Skeletal muscle tissue (tissue), 4 donors: ENCODE measurements around the gene PKD1. TPM values are rescaled to one million over a fixed set of nuclear protein-coding genes. Genes with fewer than 3 reads are reported as not detected.

Experiments used
- H3K27ac ChIP-seq: one replicate; pipeline ENCODE4 v1.7.0; 2013; ENCODE audit warnings: mild to moderate bottlenecking, low read depth, low read length, inconsistent platforms
- H3K27me3 ChIP-seq, 3 donors: one replicate each; pipeline ENCODE4 v1.7.0; 2013; ENCODE audit warnings: low read length in 3 of 3; ENCODE audit not compliant: control insufficient read depth in 3 of 3, insufficient read depth in 3 of 3
- H3K36me3 ChIP-seq, 3 donors: one replicate each; pipeline ENCODE4 v1.7.0; 2013; ENCODE audit warnings: low read length in 3 of 3; ENCODE audit not compliant: control insufficient read depth in 3 of 3, insufficient read depth in 3 of 3
- H3K4me1 ChIP-seq, 3 donors: one replicate each; pipeline ENCODE4 v1.7.0; 2013; ENCODE audit warnings: low read length in 3 of 3, mild to moderate bottlenecking in 3 of 3; ENCODE audit not compliant: control insufficient read depth in 3 of 3, insufficient read depth in 3 of 3
- H3K4me3 ChIP-seq, 3 donors: one replicate each; pipeline ENCODE4 v1.7.0; 2013; ENCODE audit warnings: low read length in 3 of 3
- H3K9ac ChIP-seq, 3 donors: one replicate each; pipeline ENCODE4 v1.7.0; 2013; ENCODE audit warnings: low read length in 3 of 3, mild to moderate bottlenecking in 3 of 3, moderate library complexity in 2 of 3, low read depth in 1 of 3
- H3K9me3 ChIP-seq, 3 donors: one replicate each; pipeline ENCODE4 v1.7.0; 2013; ENCODE audit warnings: low read length in 3 of 3; ENCODE audit not compliant: control insufficient read depth in 3 of 3
- total RNA-seq: library from RNA; depleted of rRNA; stranded (reverse); fragments of >200 nt; gene quantifications from one replicate; pipeline ENCODE4 v1.2.3, GENCODE V29; 2014
- donor health status: Osteomylitis.

The PKD1 gene
- total RNA-seq, 1 donor from 2014 or later: 88.7 TPM

DNA sequence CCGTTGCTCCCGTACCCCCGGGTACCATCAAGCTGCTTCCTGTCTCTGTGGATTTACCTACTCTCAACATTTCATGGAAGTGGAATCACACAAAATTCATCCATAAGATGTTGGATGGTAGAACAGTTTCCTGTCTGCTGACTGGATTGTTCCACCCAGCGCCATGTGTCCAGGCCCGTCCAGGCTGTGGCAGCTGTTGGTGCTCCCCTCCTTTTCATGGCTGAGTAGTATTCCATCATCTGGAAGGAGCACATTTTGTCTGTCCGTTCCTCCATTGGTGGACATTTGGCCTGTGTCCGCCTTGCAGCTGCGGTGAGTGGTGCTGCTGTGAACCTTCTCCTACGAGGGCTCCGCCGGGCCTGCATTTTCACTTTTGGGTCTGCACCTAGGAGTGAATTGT lies 69.6 kb downstream of the PKD1 start:
- peaks cover 48 to 59% (median 49%) of the 10 kb centered on the region in 3 donors for H3K36me3 ChIP-seq
- H3K9me3 ChIP-seq: no peaks in the 10 kb centered on the region
- no peak overlapping the region for H3K27ac ChIP-seq
- H3K9ac ChIP-seq: no peak overlapping the region
- H3K4me3 ChIP-seq: no peak overlapping the region
- H3K4me1 ChIP-seq: no peaks in the 10 kb centered on the region
- no peaks in the 10 kb centered on the region for H3K27me3 ChIP-seq

DNA sequence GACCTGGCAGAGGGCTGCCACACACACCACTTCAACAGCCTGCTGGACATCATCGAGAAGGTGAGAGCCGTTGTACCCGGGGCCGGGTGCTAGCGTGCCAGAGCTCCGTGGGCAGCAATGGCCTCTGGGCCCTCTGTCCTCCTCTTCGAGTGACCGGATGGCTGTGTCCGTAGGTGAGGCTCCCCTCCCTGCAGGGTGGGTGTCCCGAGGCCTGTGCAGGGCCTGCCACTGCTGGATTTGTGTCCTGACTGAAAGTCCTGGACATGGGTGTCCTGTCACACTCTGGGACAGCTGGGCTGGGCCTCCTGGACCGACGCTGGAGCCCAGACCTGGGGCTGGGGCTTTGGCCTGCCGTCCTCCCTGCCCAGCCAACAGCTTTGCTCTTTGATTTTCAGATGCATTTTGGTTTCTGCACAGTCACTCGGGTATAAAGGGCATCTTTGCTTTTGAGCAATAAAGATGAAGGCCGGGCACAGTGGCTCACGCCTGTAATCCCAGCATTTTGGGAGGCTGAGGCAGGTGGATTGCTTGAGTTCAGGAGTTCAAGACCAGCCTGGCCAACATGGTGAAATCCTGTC lies 71.2 kb downstream of the PKD1 start:
- Histone ChIP-seq H3K4me3 (no peak overlapping the region), H3K9ac (no peak overlapping the region), H3K27ac (no peak overlapping the region), H3K4me1 (no peaks in the 10 kb centered on the region), H3K36me3 (peaks cover 40 to 58% (median 44%) of the 10 kb centered on the region in 3 donors), H3K9me3 (no peaks in the 10 kb centered on the region), H3K27me3 (no peaks in the 10 kb centered on the region)

DNA sequence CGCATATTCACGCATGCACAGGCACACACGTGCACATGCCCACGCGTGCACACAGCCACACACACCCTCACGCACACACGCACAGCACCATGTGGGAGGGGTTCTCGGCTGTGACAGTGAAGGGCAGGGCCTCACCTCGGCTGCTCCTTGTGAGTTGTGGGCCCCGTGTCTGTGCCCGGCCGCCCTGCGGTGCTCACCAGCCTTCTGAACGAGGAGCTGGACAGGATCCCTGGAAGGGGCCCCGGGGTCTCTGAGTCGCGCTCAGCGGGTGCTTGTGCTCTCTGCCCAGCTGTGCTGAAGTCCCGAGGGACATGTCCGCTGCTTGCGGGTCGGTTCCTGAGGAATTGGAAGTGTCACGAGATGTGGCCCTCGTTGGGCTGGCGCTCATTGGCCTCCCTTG lies 71.8 kb downstream of the PKD1 start:
- peaks cover 40 to 57% (median 44%) of the 10 kb centered on the region in 3 donors for H3K36me3 ChIP-seq
- H3K27ac ChIP-seq: no peak overlapping the region
- no peaks in the 10 kb centered on the region for H3K4me1 ChIP-seq
- no peak overlapping the region for H3K9ac ChIP-seq
- no peaks in the 10 kb centered on the region for H3K27me3 ChIP-seq
- no peak overlapping the region for H3K4me3 ChIP-seq
- H3K9me3 ChIP-seq: no peaks in the 10 kb centered on the region

DNA sequence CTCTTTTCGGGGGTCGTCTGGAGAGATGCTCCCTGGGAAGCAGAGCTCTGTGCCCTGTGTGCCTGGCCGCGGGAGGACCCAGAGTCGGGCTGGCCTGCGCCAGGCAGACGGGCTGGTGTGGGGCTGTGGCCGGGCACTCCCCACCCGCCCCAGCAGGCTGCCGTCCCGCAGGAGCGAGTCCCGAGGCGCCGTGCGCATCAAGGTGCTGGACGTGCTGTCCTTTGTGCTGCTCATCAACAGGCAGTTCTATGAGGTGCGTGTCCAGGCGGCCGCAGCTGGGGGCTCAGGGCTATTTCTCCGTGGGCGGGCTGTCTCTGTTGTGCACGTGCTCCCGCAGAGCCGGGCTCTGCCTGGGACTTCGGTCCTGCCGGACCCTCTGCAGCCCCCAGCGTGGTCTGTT lies 72.9 kb downstream of the PKD1 start:
- Histone ChIP-seq H3K9ac (no peak overlapping the region), H3K27ac (no peak overlapping the region), H3K4me3 (no peak overlapping the region), H3K4me1 (no peaks in the 10 kb centered on the region), H3K36me3 (peaks cover 44 to 56% (median 49%) of the 10 kb centered on the region in 3 donors), H3K27me3 (no peaks in the 10 kb centered on the region), H3K9me3 (no peaks in the 10 kb centered on the region)

DNA sequence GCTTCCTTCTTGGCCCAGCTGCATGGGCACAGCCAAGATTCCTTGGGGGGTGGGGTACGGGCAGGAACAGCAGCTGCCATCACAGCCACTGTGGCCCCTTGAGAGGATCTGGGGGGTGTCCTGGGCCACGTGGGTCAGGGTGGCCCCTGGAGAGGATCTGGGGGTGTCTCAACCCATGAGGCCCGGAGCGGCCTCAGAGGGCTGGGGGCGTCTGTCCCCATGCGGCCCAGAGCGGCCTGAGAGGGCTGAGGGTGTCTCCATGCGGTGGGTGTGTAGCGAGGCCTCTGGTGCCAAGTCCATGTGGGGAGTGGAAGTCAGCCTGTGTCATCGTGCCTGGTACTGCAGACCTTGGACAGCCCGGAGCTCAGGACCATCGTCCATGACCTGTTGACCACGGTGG lies 74.2 kb downstream of the PKD1 start:
- H3K9me3 ChIP-seq: no peaks in the 10 kb centered on the region
- peaks cover 45 to 58% (median 51%) of the 10 kb centered on the region in 3 donors for H3K36me3 ChIP-seq
- H3K4me1 ChIP-seq: no peaks in the 10 kb centered on the region
- no peak overlapping the region for H3K4me3 ChIP-seq
- H3K27me3 ChIP-seq: no peaks in the 10 kb centered on the region
- no peak overlapping the region for H3K9ac ChIP-seq
- H3K27ac ChIP-seq: no peak overlapping the region

DNA sequence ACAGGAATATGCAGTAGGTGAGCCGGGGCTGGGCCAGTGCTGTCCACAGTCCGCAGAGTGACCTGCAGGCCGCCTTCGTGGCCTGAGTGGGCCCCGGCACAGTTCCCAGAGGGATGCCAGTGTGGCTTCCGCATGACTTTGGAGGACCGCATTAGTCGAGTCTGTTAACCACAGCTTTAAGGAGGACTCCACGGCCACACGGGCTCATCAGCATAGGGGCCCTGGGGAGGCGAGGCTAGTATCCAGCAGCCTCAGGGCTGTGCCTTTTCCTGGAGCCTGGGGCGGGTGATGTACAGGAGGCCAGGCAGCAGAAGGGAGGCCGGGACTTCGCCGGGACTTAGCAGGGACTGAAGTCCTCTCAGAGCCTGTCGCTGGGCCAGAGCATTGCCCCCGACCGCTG lies 74.7 kb downstream of the PKD1 start:
- Histone ChIP-seq H3K27ac (no peak overlapping the region), H3K27me3 (no peaks in the 10 kb centered on the region), H3K9me3 (no peaks in the 10 kb centered on the region), H3K4me1 (no peaks in the 10 kb centered on the region), H3K9ac (no peak overlapping the region), H3K4me3 (no peak overlapping the region), H3K36me3 (peaks cover 41 to 56% (median 48%) of the 10 kb centered on the region in 3 donors)

DNA sequence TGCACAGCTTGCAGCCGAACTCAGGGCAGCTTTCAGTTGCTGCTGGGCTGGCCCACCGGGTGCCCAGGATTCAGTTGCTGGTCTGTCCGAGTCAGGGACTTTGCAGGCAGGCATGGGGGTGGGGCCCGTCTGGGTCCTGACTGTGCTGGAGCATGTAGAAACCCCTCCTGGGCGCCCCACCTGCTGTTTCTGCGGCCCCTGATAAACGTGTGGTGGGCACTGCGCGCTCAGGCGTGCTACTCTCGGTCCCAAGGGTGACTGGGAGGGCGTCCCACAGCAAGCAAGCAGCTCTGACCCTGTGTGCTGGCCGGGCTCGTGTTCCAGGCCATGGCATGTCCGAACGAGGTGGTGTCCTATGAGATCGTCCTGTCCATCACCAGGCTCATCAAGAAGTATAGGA lies 75.4 kb downstream of the PKD1 start:
- no peak overlapping the region for H3K27ac ChIP-seq
- H3K4me1 ChIP-seq: no peaks in the 10 kb centered on the region
- no peaks in the 10 kb centered on the region for H3K9me3 ChIP-seq
- peaks cover 34 to 50% (median 45%) of the 10 kb centered on the region in 3 donors for H3K36me3 ChIP-seq
- no peak overlapping the region for H3K4me3 ChIP-seq
- H3K9ac ChIP-seq: no peak overlapping the region
- H3K27me3 ChIP-seq: no peaks in the 10 kb centered on the region

DNA sequence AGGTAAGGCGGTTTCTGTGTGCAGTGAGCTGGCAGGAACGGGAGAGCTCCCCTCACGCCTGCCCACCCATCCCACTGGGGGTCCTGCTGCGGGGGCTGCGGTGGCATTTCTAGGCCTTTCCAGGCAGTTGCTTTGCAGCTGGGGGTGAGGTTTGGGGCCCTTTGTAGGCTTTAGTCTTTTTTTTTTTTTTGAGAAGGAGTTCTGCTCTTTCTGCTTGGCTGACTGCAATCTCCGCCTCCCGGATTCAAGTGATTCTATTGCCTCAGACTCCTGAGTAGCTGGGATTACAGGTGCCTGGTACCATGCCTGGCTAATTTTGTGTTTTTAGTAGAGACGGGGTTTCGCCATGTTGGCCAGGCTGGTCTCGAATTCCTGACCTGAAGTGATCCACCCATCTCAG lies 76.8 kb downstream of the PKD1 start:
- H3K9me3 ChIP-seq: no peaks in the 10 kb centered on the region
- no peak overlapping the region for H3K9ac ChIP-seq
- no peaks in the 10 kb centered on the region for H3K4me1 ChIP-seq
- H3K36me3 ChIP-seq: peaks cover 39 to 55% (median 50%) of the 10 kb centered on the region in 3 donors
- no peak overlapping the region for H3K27ac ChIP-seq
- no peak overlapping the region for H3K4me3 ChIP-seq
- H3K27me3 ChIP-seq: no peaks in the 10 kb centered on the region

DNA sequence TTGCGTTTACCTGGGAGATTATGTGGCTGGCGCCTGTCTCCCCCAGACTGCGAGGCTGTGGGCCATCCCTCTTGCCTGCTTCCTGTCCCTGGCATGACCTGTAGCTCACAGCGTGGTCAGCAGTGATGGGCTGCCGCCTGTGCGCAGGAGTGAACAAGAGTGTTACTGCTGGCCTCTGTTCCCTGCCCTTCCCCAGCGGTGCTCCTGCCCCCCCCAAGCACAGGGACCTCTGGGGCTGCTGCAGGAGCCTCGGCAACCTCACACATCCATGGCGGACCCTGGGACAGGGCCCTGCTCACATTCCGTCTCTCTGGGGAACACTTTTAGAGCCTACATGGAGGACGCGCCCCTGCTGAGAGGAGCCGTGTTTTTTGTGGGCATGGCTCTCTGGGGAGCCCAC lies 77.3 kb downstream of the PKD1 start:
- H3K27me3 ChIP-seq: no peaks in the 10 kb centered on the region
- no peak overlapping the region for H3K4me3 ChIP-seq
- H3K4me1 ChIP-seq: no peaks in the 10 kb centered on the region
- H3K9me3 ChIP-seq: no peaks in the 10 kb centered on the region
- H3K36me3 ChIP-seq: peaks cover 39 to 55% (median 50%) of the 10 kb centered on the region in 3 donors
- no peak overlapping the region for H3K27ac ChIP-seq
- H3K9ac ChIP-seq: no peak overlapping the region

DNA sequence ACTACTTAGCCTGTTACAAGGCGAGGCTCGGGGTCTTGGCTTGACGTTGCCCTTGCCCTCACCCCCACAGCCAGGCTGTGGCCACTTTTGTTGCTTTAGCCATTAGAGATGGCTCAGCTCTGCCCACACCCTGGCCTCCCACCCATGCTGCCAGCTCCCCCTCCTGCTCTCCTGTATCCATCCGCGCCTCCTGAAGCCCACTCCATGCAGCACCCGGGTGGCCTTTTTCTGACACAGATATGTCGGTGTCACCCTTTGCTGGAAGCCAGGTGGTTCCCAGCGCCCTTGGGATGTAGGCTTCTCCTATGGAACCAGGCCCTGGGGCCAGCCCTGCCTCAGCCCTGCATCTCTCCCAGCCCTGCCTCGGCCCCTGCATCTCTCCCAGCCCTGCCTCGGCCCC lies 78.3 kb downstream of the PKD1 start:
- H3K4me1 ChIP-seq: no peaks in the 10 kb centered on the region
- no peak overlapping the region for H3K4me3 ChIP-seq
- H3K9me3 ChIP-seq: no peaks in the 10 kb centered on the region
- no peak overlapping the region for H3K9ac ChIP-seq
- no peak overlapping the region for H3K27ac ChIP-seq
- no peaks in the 10 kb centered on the region for H3K27me3 ChIP-seq
- peaks cover 45 to 58% (median 58%) of the 10 kb centered on the region in 3 donors for H3K36me3 ChIP-seq
